ENCODE measurements around the gene REC114. TPM values are rescaled to one million over a fixed set of nuclear protein-coding genes. Genes with fewer than 3 reads are reported as not detected.

REC114 gene
- total and polyA plus RNA-seq, 12 donors, result 0.40 TPM; not detected in 11

GRCh38 chr15:73605759-73606436 lies 162.9 kb downstream of the REC114 start:
- WGBS, 4 donors, result 63 to 66% (median 64%) methylated on average over 5 of the region's 5 CpGs
- DNase-seq, result peak in 3 of 7 donors; percentile 16 to 37 (median 30)
- H3K27ac ChIP-seq, result peak overlapping the region in 3 of 5 donors; percentile 3 to 38 (median 18)

GRCh38 chr15:73607405-73607804 lies 164.4 kb downstream of the REC114 start:
- Histone ChIP-seq H3K36me3 (replicated peaks in 1 of 2) (no peaks in the 10 kb centered on the region), H3K27me3 (no peaks in the 10 kb centered on the region), H3K4me3 (no peak overlapping the region), H3K9me3 (replicated peaks in 1 of 3) (no peaks in the 10 kb centered on the region), H3K27ac (no peak overlapping the region), H3K4me1 (replicated peaks in 1 of 2) (peaks cover 17 to 54% of the 10 kb centered on the region in 2 donors)
- intact Hi-C loops (cut with DNase I), result no loop called here
- no peak for DNase-seq
- WGBS, 4 donors, result 83 to 92% (median 85%) methylated on average over 2 of the region's 2 CpGs
- no peak for TF ChIP-seq POLR2A (IDR thresholded peaks at IDR 0.05)
- TF ChIP-seq CTCF (IDR thresholded peaks at IDR 0.05), result no peak

More at GRCh38 chr15:73605759-73606436, 162.9 kb downstream of the REC114 start:
- intact Hi-C loops (cut with DNase I), result no loop called here
- Histone ChIP-seq H3K4me3 (no peak overlapping the region), H3K9me3 (replicated peaks in 1 of 3) (no peaks in the 10 kb centered on the region), H3K4me1 (replicated peaks in 1 of 2) (peaks cover 32 to 69% of the 10 kb centered on the region in 2 donors), H3K36me3 (replicated peaks in 1 of 2) (no peaks in the 10 kb centered on the region), H3K27me3 (no peaks in the 10 kb centered on the region)
- no peak for TF ChIP-seq POLR2A (IDR thresholded peaks at IDR 0.05)
- TF ChIP-seq CTCF (IDR thresholded peaks at IDR 0.05), result no peak

- Histone ChIP-seq H3K27ac (no peak overlapping the region), H3K9me3 (replicated peaks in 1 of 3) (no peaks in the 10 kb centered on the region)
- 85 to 100% (median 89%) methylated on average over 1 of the region's 1 CpG for WGBS, 4 donors
Measured at GRCh38 chr15:73607843-73608242, 164.9 kb downstream of the REC114 start.

GRCh38 chr15:73608475-73608874 lies 165.5 kb downstream of the REC114 start:
- H3K4me1 ChIP-seq (replicated peaks in 1 of 2), result peaks cover 12 to 52% of the 10 kb centered on the region in 2 donors
- DNase-seq, result no peak

More at GRCh38 chr15:73607843-73608242, 164.9 kb downstream of the REC114 start:
- H3K36me3 ChIP-seq (replicated peaks in 1 of 2), result no peaks in the 10 kb centered on the region
- H3K4me1 ChIP-seq (replicated peaks in 1 of 2), result peaks cover 12 to 52% of the 10 kb centered on the region in 2 donors
- intact Hi-C loops (cut with DNase I), result no loop called here
- no peak for DNase-seq
- no peaks in the 10 kb centered on the region for H3K27me3 ChIP-seq
- TF ChIP-seq CTCF (IDR thresholded peaks at IDR 0.05) (no peak), POLR2A (IDR thresholded peaks at IDR 0.05) (no peak)
- no peak overlapping the region for H3K4me3 ChIP-seq

More at GRCh38 chr15:73608475-73608874, 165.5 kb downstream of the REC114 start:
- no peak overlapping the region for H3K4me3 ChIP-seq
- no peak for TF ChIP-seq POLR2A (IDR thresholded peaks at IDR 0.05)
- no peak for TF ChIP-seq CTCF (IDR thresholded peaks at IDR 0.05)
- WGBS, 4 donors, result 87 to 92% (median 89%) methylated on average over 1 of the region's 1 CpG
- no peaks in the 10 kb centered on the region for H3K36me3 ChIP-seq (replicated peaks in 1 of 2)
- intact Hi-C loops (cut with DNase I), result no loop called here
- H3K27me3 ChIP-seq, result no peaks in the 10 kb centered on the region
- H3K9me3 ChIP-seq (replicated peaks in 1 of 3), result no peaks in the 10 kb centered on the region
- H3K27ac ChIP-seq, result no peak overlapping the region

Measured in adrenal gland (tissue), 12 donors.